ENCODE measurements around the gene NDRG4. TPM values are rescaled to one million over a fixed set of nuclear protein-coding genes. Genes with fewer than 3 reads are reported as not detected.

The NDRG4 gene
- polyA plus RNA-seq, 1 of the 3 experiments (the other 2 are of a cell fraction) = 52.0 TPM

- POLR2A ChIA-PET = no interaction called here
- no peak overlapping the region for H3K4me3 ChIP-seq (ENCODE audit: low read depth in 2 of 2, low read length in 1 of 2)
- no peak for DNase-seq
Measured at GRCh38 chr16:58507963-58508670, 8.2 kb downstream of the NDRG4 start.

More at GRCh38 chr16:58507963-58508670, 8.2 kb downstream of the NDRG4 start:
- Histone ChIP-seq H3K4me2 (no peak overlapping the region), H3K27me3 (ENCODE audit: insufficient read depth) (no peaks in the 10 kb centered on the region), H2AFZ (ENCODE audit: low read depth) (no peak overlapping the region), H3K4me1 (ENCODE audit: control insufficient read depth in 1 of 2, insufficient read depth in 2 of 2, low read depth in 1 of 2, low read length in 1 of 2) (peaks cover 0 to 3% of the 10 kb centered on the region in 2 experiments; a peak in 1 of 4 replicates), H3K9ac (no peak overlapping the region), H3K9me3 (no peaks in the 10 kb centered on the region), H3K9me2 (no peaks in the 10 kb centered on the region), H4K20me1 (ENCODE audit: insufficient read depth) (no peaks in the 10 kb centered on the region), H3K27ac (ENCODE audit: low read depth in 2 of 2, low read length in 1 of 2) (no peak overlapping the region), H3F3A (replicated peaks; ENCODE audit: insufficient read depth) (peaks cover 5% of the 10 kb centered on the region), H3K79me2 (ENCODE audit: insufficient read depth) (no peaks in the 10 kb centered on the region), H3K36me3 (replicated peaks in 1 of 2; ENCODE audit: control insufficient read depth in 1 of 2, insufficient read depth in 2 of 2, low read length in 1 of 2) (peaks cover 0 to 30% of the 10 kb centered on the region in 2 experiments)
- TF ChIP-seq MXI1 (IDR thresholded peaks at IDR 0.05; ENCODE audit: low read depth, low read length) = no peak
- no peak for TF ChIP-seq FOXM1 (IDR thresholded peaks at IDR 0.05; ENCODE audit: low read depth)
- TF ChIP-seq NFIC (IDR thresholded peaks at IDR 0.05; ENCODE audit: borderline replicate concordance) = no peak
- no peak for TF ChIP-seq ZBTB33 (IDR thresholded peaks at IDR 0.05; ENCODE audit: borderline replicate concordance, low read depth)
- no peak for TF ChIP-seq GATA2 (CRISPR knock-in tag; IDR thresholded peaks at IDR 0.05)
- no peak for TF ChIP-seq CTCF (IDR thresholded peaks at IDR 0.05)
- no peak for TF ChIP-seq RXRA (IDR thresholded peaks at IDR 0.05; ENCODE audit: borderline replicate concordance, low read depth)
- CTCF ChIA-PET = no interaction called here
- WGBS (ENCODE audit: low lambda C conversion rate) = 97% methylated on average over 8 of the region's 14 CpGs

Measured in SK-N-SH (cell line).